Esophagus muscularis mucosa (tissue), 4 donors: ENCODE results near the gene NELL1. TPM values are rescaled to one million over a fixed set of nuclear protein-coding genes. Genes with fewer than 3 reads are reported as not detected.

Experiments used
- DNase-seq: peaks from one replicate; pipeline ENCODE4 v3.0.0-alpha.2; 2017; ENCODE audit errors: extremely low spot score
- H3K27ac ChIP-seq, 4 donors: fragments of 200-600 bp; sonication (generic); replicated peaks in 1 of 4; 1 replicate in 3 of 4; 2 replicates in 1 of 4; pipeline ENCODE4 v1.5.1; 2016 to 2019; ENCODE audit warnings: mild to moderate bottlenecking in 1 of 4
- H3K27me3 ChIP-seq, 4 donors: fragments of 200-600 bp; sonication (generic); one replicate each; pipeline versions ENCODE4 v1.5.1 to v1.6.0; 2016 to 2019
- H3K36me3 ChIP-seq, 4 donors: fragments of 200-600 bp; sonication (generic); one replicate each; pipeline ENCODE4 v1.5.1; 2016 to 2019
- H3K4me1 ChIP-seq, 4 donors: fragments of 200-600 bp; sonication (generic); one replicate each; pipeline ENCODE4 v1.5.1; 2016 to 2019
- H3K4me3 ChIP-seq, 4 donors: fragments of 200-600 bp; sonication (generic); 1 replicate in 2 of 4; 2 replicates in 2 of 4; pipeline ENCODE4 v1.5.1; 2016 to 2019; ENCODE audit warnings: mild to moderate bottlenecking in 4 of 4, moderate library complexity in 1 of 4
- H3K9me3 ChIP-seq, 4 donors: fragments of 200-600 bp; sonication (generic); 1 replicate in 3 of 4; 2 replicates in 1 of 4; pipeline ENCODE4 v1.5.1; 2016 to 2019
- CTCF ChIP-seq, 3 experiments: fragments of 200-600 bp in 2 of 3; fragments of 450-650 bp in 1 of 3; sonication (generic) in 2 of 3; IDR thresholded peaks; one replicate each; pipeline ENCODE4 v1.5.1; 2017 to 2019; ENCODE audit warnings: antibody characterized with exemption in 3 of 3, mild to moderate bottlenecking in 2 of 3, moderate library complexity in 1 of 3
- EP300 ChIP-seq: sonication (generic); formaldehyde crosslinking; IDR thresholded peaks from one replicate; pipeline ENCODE4 v1.6.1; 2017; ENCODE audit warnings: antibody characterized with exemption
- POLR2A ChIP-seq: fragments of 450-650 bp; IDR thresholded peaks from one replicate; pipeline ENCODE4 v1.6.1; 2017; ENCODE audit warnings: antibody characterized with exemption, moderate library complexity, mild to moderate bottlenecking, low read depth
- POLR2AphosphoS5 ChIP-seq, 2 donors: sonication (generic); formaldehyde crosslinking; IDR thresholded peaks; one replicate each; pipeline ENCODE4 v1.6.1; 2017; ENCODE audit warnings: antibody characterized with exemption in 2 of 2
- WGBS: methylation state at CpG from one replicate; pipeline ENCODE4 v1.1.5; 2018; 5-methylcytosine and 5-hydroxymethylcytosine counted together
- intact Hi-C: fragments of 100-400 bp; cut with DNase I; formaldehyde crosslinking; loops from one replicate; pipeline ENCODE4 v1.15.1; 2023
- total RNA-seq, 4 donors: library from RNA; depleted of rRNA; stranded (reverse); fragments of >200 nt; gene quantifications; one replicate each; pipeline versions ENCODE4 v1.1.0 to v1.2.1, GENCODE V29; 2016

Gene NELL1
- total RNA-seq, 4 donors from 2014 or later = 0.65 to 2.7 (median 0.90) TPM

DNA sequence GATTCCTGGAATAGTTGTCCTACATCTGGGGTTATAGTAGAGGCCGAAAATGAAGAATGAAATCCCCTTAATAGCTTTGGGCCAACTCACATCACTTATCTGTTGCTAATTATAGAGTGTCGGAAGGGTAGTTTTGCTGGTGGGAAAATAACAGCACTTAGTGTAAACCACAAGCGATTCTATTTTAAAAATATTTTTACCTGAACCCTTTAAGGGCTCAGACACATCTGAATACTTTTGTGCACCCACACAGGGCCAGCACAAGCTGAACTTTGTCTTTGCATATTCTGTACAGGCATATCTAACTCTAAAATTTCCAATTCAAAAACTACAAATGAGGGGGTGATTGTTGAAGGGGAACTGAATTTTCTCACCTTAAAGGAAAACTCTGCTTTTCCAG is 42.4 kb upstream of the NELL1 start:
- H3K4me3 ChIP-seq = no peak overlapping the region
- intact Hi-C loops = no loop called here
- H3K27me3 ChIP-seq = peaks cover 0 to 3% (median 0%) of the 10 kb centered on the region in 4 donors
- H3K27ac ChIP-seq = no peak overlapping the region
- no peaks in the 10 kb centered on the region for H3K36me3 ChIP-seq
- H3K4me1 ChIP-seq = no peaks in the 10 kb centered on the region
- no peak for DNase-seq
- TF ChIP-seq EP300 (no peak), CTCF (IDR thresholded peaks at IDR 0.05) (no peak), POLR2AphosphoS5 (IDR thresholded peaks at IDR 0.05) (no peak), POLR2A (no peak)
- H3K9me3 ChIP-seq = no peaks in the 10 kb centered on the region
- WGBS = 71% methylated on average over 3 of the region's 3 CpGs

GRCh38 chr11:20627701-20628100 is 41.7 kb upstream of the NELL1 start:
- intact Hi-C loops = no loop called here
- Histone ChIP-seq H3K9me3 (no peaks in the 10 kb centered on the region), H3K36me3 (no peaks in the 10 kb centered on the region), H3K27me3 (peaks cover 0 to 3% (median 0%) of the 10 kb centered on the region in 4 donors), H3K4me1 (no peaks in the 10 kb centered on the region), H3K27ac (no peak overlapping the region), H3K4me3 (no peak overlapping the region)
- DNase-seq = no peak
- TF ChIP-seq POLR2AphosphoS5 (IDR thresholded peaks at IDR 0.05) (no peak), EP300 (no peak), CTCF (IDR thresholded peaks at IDR 0.05) (no peak), POLR2A (no peak)
- WGBS = 54% methylated on average over 3 of the region's 3 CpGs

GRCh38 chr11:20631519-20632168 is 37.7 kb upstream of the NELL1 start:
- H3K27ac ChIP-seq = no peak overlapping the region
- TF ChIP-seq CTCF (IDR thresholded peaks at IDR 0.05) = no peak
- TF ChIP-seq POLR2AphosphoS5 (IDR thresholded peaks at IDR 0.05) = no peak
- no peak for TF ChIP-seq POLR2A
- no peak for TF ChIP-seq EP300
- no peak overlapping the region for H3K4me3 ChIP-seq
- peaks cover 0 to 4% (median 0%) of the 10 kb centered on the region in 4 donors for H3K27me3 ChIP-seq
- intact Hi-C loops = no loop called here
- no peaks in the 10 kb centered on the region for H3K4me1 ChIP-seq
- H3K9me3 ChIP-seq = no peaks in the 10 kb centered on the region
- DNase-seq = no peak
- WGBS = 76% methylated on average over 5 of the region's 5 CpGs
- no peaks in the 10 kb centered on the region for H3K36me3 ChIP-seq

DNA sequence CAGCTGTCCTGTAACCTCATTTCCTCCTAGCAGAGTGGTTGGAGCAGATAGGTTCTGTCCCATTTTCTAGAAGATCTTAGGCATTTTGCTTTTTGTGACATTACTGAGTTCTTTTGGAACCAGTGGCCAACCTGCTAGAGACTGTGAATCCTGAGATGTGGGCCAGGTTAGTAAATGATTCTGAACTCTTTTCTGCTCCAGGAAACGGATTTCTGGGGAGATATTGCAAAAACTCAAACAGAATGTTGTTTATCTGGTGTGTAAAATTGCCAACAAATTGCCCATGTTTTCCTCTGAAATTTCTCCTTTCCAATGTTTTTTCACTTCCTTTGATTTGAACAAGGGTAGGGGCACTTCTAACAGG is 37.2 kb upstream of the NELL1 start:
- intact Hi-C loops = no loop called here
- H3K27me3 ChIP-seq = peaks cover 0 to 8% (median 0%) of the 10 kb centered on the region in 4 donors
- TF ChIP-seq POLR2A (no peak), CTCF (IDR thresholded peaks at IDR 0.05) (no peak)
- H3K27ac ChIP-seq = no peak overlapping the region
- no peaks in the 10 kb centered on the region for H3K36me3 ChIP-seq
- no peak for DNase-seq
- H3K4me1 ChIP-seq = no peaks in the 10 kb centered on the region
- H3K9me3 ChIP-seq = no peaks in the 10 kb centered on the region
- no peak overlapping the region for H3K4me3 ChIP-seq
- WGBS = 44% methylated on average over 1 of the region's 1 CpG

GRCh38 chr11:20634044-20634443 is 35.3 kb upstream of the NELL1 start:
- peaks cover 0 to 8% (median 0%) of the 10 kb centered on the region in 4 donors for H3K27me3 ChIP-seq
- H3K9me3 ChIP-seq = no peaks in the 10 kb centered on the region
- WGBS = 87% methylated on average over 5 of the region's 5 CpGs
- no peaks in the 10 kb centered on the region for H3K36me3 ChIP-seq
- no peak for TF ChIP-seq POLR2A
- H3K4me1 ChIP-seq = no peaks in the 10 kb centered on the region
- intact Hi-C loops = no loop called here
- H3K27ac ChIP-seq = no peak overlapping the region
- DNase-seq = no peak
- H3K4me3 ChIP-seq = no peak overlapping the region
